WTC11 (cell line): ENCODE results near the gene AP1G2.

ENCODE experiments used
- KAT7 ChIP-seq: sonication (generic); formaldehyde crosslinking; IDR thresholded peaks from 2 replicates; pipeline ENCODE4 v1.8.1; 2023; ENCODE audit warnings: missing genetic modification reagents, mild to moderate bottlenecking, borderline replicate concordance
- MLX ChIP-seq: sonication (generic); formaldehyde crosslinking; IDR thresholded peaks from 2 replicates; pipeline ENCODE4 v1.8.1; 2023; ENCODE audit warnings: mild to moderate bottlenecking, missing genetic modification reagents, moderate library complexity
- OVOL2 ChIP-seq: fragments of 250-450 bp; sonication (Bioruptor Pico); IDR thresholded peaks from 2 replicates; pipeline ENCODE4 v1.9.0; 2021; ENCODE audit warnings: mild to moderate bottlenecking, borderline replicate concordance
- SOX15 ChIP-seq: fragments of 250-450 bp; sonication (Bioruptor Pico); IDR thresholded peaks from 2 replicates; pipeline ENCODE4 v1.9.0; 2021; ENCODE audit warnings: mild to moderate bottlenecking
- SP1 ChIP-seq: sonication (generic); formaldehyde crosslinking; conservative IDR thresholded peaks from 2 replicates; pipeline ENCODE4 v1.8.1; 2022; ENCODE audit warnings: missing genetic modification reagents
- USF2 ChIP-seq: sonication (generic); formaldehyde crosslinking; IDR thresholded peaks from 2 replicates; pipeline ENCODE4 v1.8.1; 2023; ENCODE audit warnings: mild to moderate bottlenecking, missing genetic modification reagents, moderate library complexity
- TF ChIP-seq, protein P1 (sequence below): fragments of 200-600 bp; IDR thresholded peaks from 2 replicates; pipeline ENCODE4 v1.8.0; 2022; ENCODE audit warnings: antibody characterized with exemption

GRCh38 chr14:23520899-23521533, 46.6 kb downstream of the AP1G2 start:
- TF ChIP-seq, protein P1, sequence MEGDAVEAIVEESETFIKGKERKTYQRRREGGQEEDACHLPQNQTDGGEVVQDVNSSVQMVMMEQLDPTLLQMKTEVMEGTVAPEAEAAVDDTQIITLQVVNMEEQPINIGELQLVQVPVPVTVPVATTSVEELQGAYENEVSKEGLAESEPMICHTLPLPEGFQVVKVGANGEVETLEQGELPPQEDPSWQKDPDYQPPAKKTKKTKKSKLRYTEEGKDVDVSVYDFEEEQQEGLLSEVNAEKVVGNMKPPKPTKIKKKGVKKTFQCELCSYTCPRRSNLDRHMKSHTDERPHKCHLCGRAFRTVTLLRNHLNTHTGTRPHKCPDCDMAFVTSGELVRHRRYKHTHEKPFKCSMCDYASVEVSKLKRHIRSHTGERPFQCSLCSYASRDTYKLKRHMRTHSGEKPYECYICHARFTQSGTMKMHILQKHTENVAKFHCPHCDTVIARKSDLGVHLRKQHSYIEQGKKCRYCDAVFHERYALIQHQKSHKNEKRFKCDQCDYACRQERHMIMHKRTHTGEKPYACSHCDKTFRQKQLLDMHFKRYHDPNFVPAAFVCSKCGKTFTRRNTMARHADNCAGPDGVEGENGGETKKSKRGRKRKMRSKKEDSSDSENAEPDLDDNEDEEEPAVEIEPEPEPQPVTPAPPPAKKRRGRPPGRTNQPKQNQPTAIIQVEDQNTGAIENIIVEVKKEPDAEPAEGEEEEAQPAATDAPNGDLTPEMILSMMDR, result no peak
- TF ChIP-seq KAT7 (CRISPR knock-in tag) (no peak), SP1 (no peak), SOX15 (CRISPR knock-in tag) (no peak), MLX (CRISPR knock-in tag) (no peak), OVOL2 (CRISPR knock-in tag) (no peak), USF2 (CRISPR knock-in tag) (no peak)
